ENCODE data around the gene LGALS9. TPM values are rescaled to one million over a fixed set of nuclear protein-coding genes. Genes with fewer than 3 reads are reported as not detected.

The LGALS9 gene
- total and polyA plus RNA-seq, 4 donors: 19.8 to 228 (median 116) TPM

DNA sequence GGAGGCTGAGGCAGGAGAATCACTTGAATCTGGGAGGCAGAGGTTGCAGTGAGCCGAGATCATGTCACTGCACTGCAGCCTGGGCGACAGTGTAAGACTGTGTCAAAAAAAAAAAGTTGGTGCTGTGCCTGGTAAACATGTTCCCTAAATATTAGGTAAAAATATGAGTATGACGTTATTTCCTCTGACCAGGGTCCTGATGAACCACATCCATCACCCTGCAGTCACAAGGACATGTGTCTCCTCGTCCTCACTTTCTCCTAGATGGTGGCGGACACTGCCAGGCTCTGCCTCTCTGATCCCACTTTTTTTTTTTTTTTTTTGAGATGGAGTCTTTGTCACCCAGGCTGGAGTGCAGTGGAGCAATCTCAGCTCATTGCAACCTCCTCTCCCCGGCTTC, 28.7 kb downstream of the LGALS9 start:
- no peak overlapping the region for H3K9ac ChIP-seq (ENCODE audit: insufficient read depth in 1 of 2, low read length in 2 of 2)
- H3K4me3 ChIP-seq: no peak overlapping the region
- H3K27ac ChIP-seq (ENCODE audit: low read depth in 1 of 2, low read length in 1 of 2): no peak overlapping the region
- no peaks in the 10 kb centered on the region for H3K36me3 ChIP-seq (ENCODE audit: control insufficient read depth in 4 of 4, insufficient read depth in 4 of 4, low read length in 4 of 4)
- DNase-seq: no peak
- H3K27me3 ChIP-seq (ENCODE audit: control insufficient read depth in 3 of 3, insufficient read depth in 3 of 3, low read length in 2 of 3): no peaks in the 10 kb centered on the region
- WGBS, 2 donors: 79% methylated on average over 6 of the region's 6 CpGs
- no peak for ATAC-seq (ENCODE audit: insufficient read depth, low FRiP score)
- H3K4me1 ChIP-seq (ENCODE audit: control insufficient read depth in 5 of 5, insufficient read depth in 5 of 5, low read length in 5 of 5): no peaks in the 10 kb centered on the region
- no peak for TF ChIP-seq CTCF (IDR thresholded peaks at IDR 0.05; ENCODE audit: control extremely low read depth, extremely low read depth)
- H3K9me3 ChIP-seq (ENCODE audit: control insufficient read depth in 4 of 4, insufficient read depth in 3 of 4, low read length in 3 of 4): no peaks in the 10 kb centered on the region

- H3K36me3 ChIP-seq (ENCODE audit: control insufficient read depth in 4 of 4, insufficient read depth in 4 of 4, low read length in 4 of 4): no peaks in the 10 kb centered on the region
- TF ChIP-seq CTCF (IDR thresholded peaks at IDR 0.05; ENCODE audit: control extremely low read depth, extremely low read depth): no peak
- H3K27me3 ChIP-seq (ENCODE audit: control insufficient read depth in 3 of 3, insufficient read depth in 3 of 3, low read length in 2 of 3): no peaks in the 10 kb centered on the region
- 89% methylated on average over 3 of the region's 3 CpGs for whole genome bisulfite sequencing, 2 donors
- H3K4me3 ChIP-seq: no peak overlapping the region
- H3K27ac ChIP-seq (ENCODE audit: low read depth in 1 of 2, low read length in 1 of 2): no peak overlapping the region
- ATAC-seq (ENCODE audit: insufficient read depth, low FRiP score) (no peak), DNase-seq (no peak)
- H3K9ac ChIP-seq (ENCODE audit: insufficient read depth in 1 of 2, low read length in 2 of 2): no peak overlapping the region
- no peaks in the 10 kb centered on the region for H3K4me1 ChIP-seq (ENCODE audit: control insufficient read depth in 5 of 5, insufficient read depth in 5 of 5, low read length in 5 of 5)
- no peaks in the 10 kb centered on the region for H3K9me3 ChIP-seq (ENCODE audit: control insufficient read depth in 4 of 4, insufficient read depth in 3 of 4, low read length in 3 of 4)
These were observed 29.4 kb downstream of the LGALS9 start for GRCh38 chr17:27660436-27660835.

GRCh38 chr17:27663936-27664605, 33.1 kb downstream of the LGALS9 start:
- Histone ChIP-seq H3K9ac (ENCODE audit: insufficient read depth in 1 of 2, low read length in 2 of 2) (no peak overlapping the region), H3K36me3 (ENCODE audit: control insufficient read depth in 4 of 4, insufficient read depth in 4 of 4, low read length in 4 of 4) (no peaks in the 10 kb centered on the region), H3K27me3 (ENCODE audit: control insufficient read depth in 3 of 3, insufficient read depth in 3 of 3, low read length in 2 of 3) (no peaks in the 10 kb centered on the region), H3K27ac (ENCODE audit: low read depth in 1 of 2, low read length in 1 of 2) (no peak overlapping the region), H3K4me1 (ENCODE audit: control insufficient read depth in 5 of 5, insufficient read depth in 5 of 5, low read length in 5 of 5) (no peaks in the 10 kb centered on the region), H3K9me3 (ENCODE audit: control insufficient read depth in 4 of 4, insufficient read depth in 3 of 4, low read length in 3 of 4) (no peaks in the 10 kb centered on the region), H3K4me3 (no peak overlapping the region)
- TF ChIP-seq CTCF (IDR thresholded peaks at IDR 0.05; ENCODE audit: control extremely low read depth, extremely low read depth): no peak
- 93 to 95% methylated on average over 8 of the region's 8 CpGs for WGBS, 2 donors
- DNase-seq (no peak), ATAC-seq (ENCODE audit: insufficient read depth, low FRiP score) (no peak)

DNA sequence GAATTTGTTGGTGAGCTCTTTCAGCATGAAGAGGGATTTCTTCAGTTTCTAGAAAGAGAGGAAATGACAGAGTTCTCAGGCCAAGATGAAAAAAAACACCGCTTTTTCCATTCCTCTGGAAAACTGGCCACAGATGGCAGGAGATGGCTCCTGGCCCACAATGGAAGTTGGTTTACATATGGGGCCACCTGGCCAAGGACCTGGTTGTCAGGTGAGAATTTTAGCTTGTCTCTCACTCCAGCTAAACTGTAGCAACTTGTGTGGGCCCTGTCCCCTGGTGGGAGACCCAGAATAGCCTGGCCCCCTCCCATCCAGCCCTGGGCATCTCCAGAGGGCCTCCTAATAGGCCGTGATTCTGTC, 33.6 kb downstream of the LGALS9 start:
- Histone ChIP-seq H3K36me3 (ENCODE audit: control insufficient read depth in 4 of 4, insufficient read depth in 4 of 4, low read length in 4 of 4) (no peaks in the 10 kb centered on the region), H3K4me1 (ENCODE audit: control insufficient read depth in 5 of 5, insufficient read depth in 5 of 5, low read length in 5 of 5) (no peaks in the 10 kb centered on the region), H3K9ac (ENCODE audit: insufficient read depth in 1 of 2, low read length in 2 of 2) (no peak overlapping the region), H3K4me3 (no peak overlapping the region), H3K9me3 (ENCODE audit: control insufficient read depth in 4 of 4, insufficient read depth in 3 of 4, low read length in 3 of 4) (no peaks in the 10 kb centered on the region), H3K27me3 (ENCODE audit: control insufficient read depth in 3 of 3, insufficient read depth in 3 of 3, low read length in 2 of 3) (no peaks in the 10 kb centered on the region), H3K27ac (ENCODE audit: low read depth in 1 of 2, low read length in 1 of 2) (no peak overlapping the region)
- no peak for ATAC-seq (ENCODE audit: insufficient read depth, low FRiP score)
- 85 to 95% methylated on average over 2 of the region's 2 CpGs for WGBS, 2 donors
- no peak for TF ChIP-seq CTCF (IDR thresholded peaks at IDR 0.05; ENCODE audit: control extremely low read depth, extremely low read depth)
- no peak for DNase-seq

All from lung (tissue), 12 donors.